MM.1S (cell line): ENCODE data around the gene NPPC.
A peak's percentile ranks its signal among the peaks of the same experiment; 100 is the strongest.

Source experiments
- DNase-seq: peaks from one replicate; pipeline ENCODE4 v3.0.0-alpha.2; 2015
- H2AFZ ChIP-seq: fragments of 300-600 bp; sonication (generic); 2 replicates; pipeline ENCODE4 v1.6.0; 2016; ENCODE audit warnings: antibody characterized with exemption, low read length
- H3F3A ChIP-seq: fragments of 300-600 bp; sonication (generic); 2 replicates; pipeline ENCODE4 v1.6.1; 2016; ENCODE audit warnings: mild to moderate bottlenecking, antibody characterized with exemption, low read length, moderate library complexity, mixed read lengths; ENCODE audit not compliant: insufficient read depth
- H3K27ac ChIP-seq: fragments of 300-600 bp; sonication (generic); 2 replicates; pipeline ENCODE4 v1.5.1; 2016; ENCODE audit warnings: mild to moderate bottlenecking, low read length
- H3K27me3 ChIP-seq: fragments of 300-600 bp; sonication (generic); replicated peaks from 2 replicates; pipeline ENCODE4 v1.6.0; 2016; ENCODE audit warnings: low read length; ENCODE audit not compliant: insufficient read depth
- H3K36me3 ChIP-seq: fragments of 300-600 bp; sonication (generic); replicated peaks from 2 replicates; pipeline ENCODE4 v1.6.1; 2016; ENCODE audit warnings: mild to moderate bottlenecking, low read length, mixed read lengths; ENCODE audit not compliant: insufficient read depth
- H3K4me1 ChIP-seq: fragments of 300-600 bp; sonication (generic); 2 replicates; pipeline ENCODE4 v1.6.1; 2016; ENCODE audit warnings: low read length, mixed read lengths
- H3K4me2 ChIP-seq: fragments of 300-600 bp; sonication (generic); 2 replicates; pipeline ENCODE4 v1.6.0; 2016; ENCODE audit warnings: low read depth, low read length
- H3K4me3 ChIP-seq: fragments of 300-600 bp; sonication (generic); 2 replicates; pipeline ENCODE4 v1.5.1; 2016; ENCODE audit warnings: low read length, mixed read lengths
- H3K79me2 ChIP-seq: fragments of 300-600 bp; sonication (generic); 2 replicates; pipeline ENCODE4 v1.6.1; 2016; ENCODE audit warnings: mixed run types, low read length, mixed read lengths
- H3K9ac ChIP-seq: fragments of 300-600 bp; sonication (generic); 2 replicates; pipeline ENCODE4 v1.6.1; 2016; ENCODE audit warnings: low read length, mixed read lengths
- H3K9me2 ChIP-seq: fragments of 300-600 bp; sonication (generic); replicated peaks from 2 replicates; pipeline ENCODE4 v1.6.1; 2016; ENCODE audit warnings: mild to moderate bottlenecking, low read length, mixed read lengths; ENCODE audit not compliant: insufficient read depth
- H3K9me3 ChIP-seq: fragments of 300-600 bp; sonication (generic); replicated peaks from 2 replicates; pipeline ENCODE4 v1.6.1; 2016; ENCODE audit warnings: mild to moderate bottlenecking, low read length, mixed read lengths; ENCODE audit not compliant: insufficient read depth
- H4K20me1 ChIP-seq: fragments of 300-600 bp; sonication (generic); 2 replicates; pipeline ENCODE4 v1.6.1; 2016; ENCODE audit warnings: mild to moderate bottlenecking, low read length, moderate library complexity, mixed read lengths; ENCODE audit not compliant: insufficient read depth
- EZH2 ChIP-seq: fragments of 300-600 bp; sonication (generic); optimal IDR thresholded peaks from 2 replicates; pipeline ENCODE3; 2017; ENCODE audit warnings: low read depth, mild to moderate bottlenecking, antibody characterized with exemption, low read length, mixed read lengths
- EZH2phosphoT487 ChIP-seq: fragments of 300-600 bp; sonication (generic); IDR thresholded peaks from 2 replicates; pipeline ENCODE4 v1.6.1; 2018; ENCODE audit warnings: antibody characterized with exemption, low read length
- TF ChIP-seq, protein P1 (sequence below): fragments of 300-600 bp; sonication (generic); IDR thresholded peaks from 2 replicates; pipeline ENCODE4 v1.5.1; 2016; ENCODE audit warnings: antibody characterized with exemption, low read length, mixed read lengths

NPPC gene

GRCh38 chr2:231929961-231930592 is 3.9 kb upstream of the NPPC start:
- H3K36me3 ChIP-seq = no peaks in the 10 kb centered on the region
- H3K79me2 ChIP-seq = no peaks in the 10 kb centered on the region
- no peaks in the 10 kb centered on the region for H3K4me1 ChIP-seq
- no peak overlapping the region for H3K4me2 ChIP-seq
- DNase-seq = no peak
- no peak overlapping the region for H3K9ac ChIP-seq
- no peaks in the 10 kb centered on the region for H4K20me1 ChIP-seq
- no peak overlapping the region for H2AFZ ChIP-seq
- TF ChIP-seq, protein P1, sequence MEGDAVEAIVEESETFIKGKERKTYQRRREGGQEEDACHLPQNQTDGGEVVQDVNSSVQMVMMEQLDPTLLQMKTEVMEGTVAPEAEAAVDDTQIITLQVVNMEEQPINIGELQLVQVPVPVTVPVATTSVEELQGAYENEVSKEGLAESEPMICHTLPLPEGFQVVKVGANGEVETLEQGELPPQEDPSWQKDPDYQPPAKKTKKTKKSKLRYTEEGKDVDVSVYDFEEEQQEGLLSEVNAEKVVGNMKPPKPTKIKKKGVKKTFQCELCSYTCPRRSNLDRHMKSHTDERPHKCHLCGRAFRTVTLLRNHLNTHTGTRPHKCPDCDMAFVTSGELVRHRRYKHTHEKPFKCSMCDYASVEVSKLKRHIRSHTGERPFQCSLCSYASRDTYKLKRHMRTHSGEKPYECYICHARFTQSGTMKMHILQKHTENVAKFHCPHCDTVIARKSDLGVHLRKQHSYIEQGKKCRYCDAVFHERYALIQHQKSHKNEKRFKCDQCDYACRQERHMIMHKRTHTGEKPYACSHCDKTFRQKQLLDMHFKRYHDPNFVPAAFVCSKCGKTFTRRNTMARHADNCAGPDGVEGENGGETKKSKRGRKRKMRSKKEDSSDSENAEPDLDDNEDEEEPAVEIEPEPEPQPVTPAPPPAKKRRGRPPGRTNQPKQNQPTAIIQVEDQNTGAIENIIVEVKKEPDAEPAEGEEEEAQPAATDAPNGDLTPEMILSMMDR = peak; percentile 49
- no peak for TF ChIP-seq EZH2
- H3K9me3 ChIP-seq = no peaks in the 10 kb centered on the region
- H3K9me2 ChIP-seq = no peaks in the 10 kb centered on the region
- no peak overlapping the region for H3K4me3 ChIP-seq
- no peak overlapping the region for H3K27ac ChIP-seq
- H3F3A ChIP-seq = no peaks in the 10 kb centered on the region
- no peaks in the 10 kb centered on the region for H3K27me3 ChIP-seq

- no peak overlapping the region for H3K4me3 ChIP-seq
- no peaks in the 10 kb centered on the region for H4K20me1 ChIP-seq
- no peak overlapping the region for H3K9ac ChIP-seq
- H2AFZ ChIP-seq = no peak overlapping the region
- H3K27me3 ChIP-seq = no peaks in the 10 kb centered on the region
- H3K4me2 ChIP-seq = no peak overlapping the region
- H3K79me2 ChIP-seq = no peaks in the 10 kb centered on the region
- no peaks in the 10 kb centered on the region for H3F3A ChIP-seq
- DNase-seq = no peak
- no peaks in the 10 kb centered on the region for H3K9me2 ChIP-seq
- no peaks in the 10 kb centered on the region for H3K9me3 ChIP-seq
- no peak overlapping the region for H3K27ac ChIP-seq
- H3K4me1 ChIP-seq = no peaks in the 10 kb centered on the region
- H3K36me3 ChIP-seq = no peaks in the 10 kb centered on the region
- no peak for TF ChIP-seq EZH2phosphoT487
- TF ChIP-seq EZH2 = no peak
- TF ChIP-seq, protein P1 = no peak
Measured at GRCh38 chr2:231928901-231929725, 2.9 kb upstream of the NPPC start.

- Histone ChIP-seq H3K36me3 (no peaks in the 10 kb centered on the region), H3K4me1 (no peaks in the 10 kb centered on the region)
- TF ChIP-seq EZH2 (no peak), EZH2phosphoT487 (no peak)
- TF ChIP-seq, protein P1 = no peak
Measured at GRCh38 chr2:231928481-231928880, 2.3 kb upstream of the NPPC start.

More at GRCh38 chr2:231928481-231928880, 2.3 kb upstream of the NPPC start:
- Histone ChIP-seq H3K79me2 (no peaks in the 10 kb centered on the region), H2AFZ (no peak overlapping the region), H3K27ac (no peak overlapping the region), H3K4me2 (no peak overlapping the region), H3K9me2 (no peaks in the 10 kb centered on the region), H3F3A (no peaks in the 10 kb centered on the region), H3K27me3 (no peaks in the 10 kb centered on the region), H3K9ac (no peak overlapping the region), H3K9me3 (no peaks in the 10 kb centered on the region), H3K4me3 (no peak overlapping the region), H4K20me1 (no peaks in the 10 kb centered on the region)
- no peak for DNase-seq
